ENCODE results near the gene C9orf43. TPM values are rescaled to one million over a fixed set of nuclear protein-coding genes. Genes with fewer than 3 reads are reported as not detected.
"Not testable (repeated sequence)": the region's sequence is repeated elsewhere in the genome, so short reads cannot be mapped to it uniquely, and the experiment has no call there.

Gene C9orf43
- total and polyA plus RNA-seq, 2 donors: 0.47 to 0.75 TPM

DNA sequence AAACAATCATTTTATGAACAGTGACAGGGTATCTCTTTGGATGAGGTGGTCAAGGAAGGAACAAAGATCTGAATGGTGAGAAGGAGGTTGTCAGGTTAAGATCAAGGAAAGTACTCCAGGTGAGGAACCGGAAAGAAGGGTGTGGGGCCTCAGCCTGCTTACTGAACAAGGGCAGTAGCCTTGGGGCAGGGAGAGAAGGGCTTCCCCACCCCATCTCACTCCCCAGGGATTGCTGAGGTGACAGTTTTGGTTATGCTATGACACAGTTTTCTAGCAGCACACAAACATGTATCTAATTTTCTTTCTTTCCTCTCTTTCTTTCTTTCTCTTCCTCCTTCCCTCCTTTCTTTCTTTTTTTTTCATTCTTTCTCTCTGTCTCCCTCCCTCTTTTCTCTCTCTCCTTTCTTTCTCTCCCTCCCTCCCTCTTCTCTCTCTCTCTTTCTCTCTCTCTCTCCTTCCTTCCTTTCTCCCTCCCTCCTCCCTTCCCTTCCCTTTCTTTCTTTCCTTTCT, 29.6 kb upstream of the C9orf43 start:
- WGBS: 86% methylated on average over 1 of the region's 1 CpG

GRCh38 chr9:113381441-113381840, 29.1 kb upstream of the C9orf43 start:
- H3K4me1 ChIP-seq (ENCODE audit: control insufficient read depth in 2 of 2, insufficient read depth in 2 of 2, low read length in 2 of 2); DNase-seq (ENCODE audit: low read depth in 6 of 9, low spot score in 9 of 9); H3K4me3 ChIP-seq (ENCODE audit: low read length in 2 of 2); H3K9me3 ChIP-seq (ENCODE audit: control insufficient read depth in 2 of 2, insufficient read depth in 1 of 2, low read length in 1 of 2); H3K27ac ChIP-seq (ENCODE audit: low read depth in 1 of 2, low read length in 1 of 2); H3K27me3 ChIP-seq (ENCODE audit: control insufficient read depth in 2 of 2, insufficient read depth in 1 of 2, low read length in 1 of 2); H3K36me3 ChIP-seq (ENCODE audit: control insufficient read depth in 2 of 2, insufficient read depth in 2 of 2, low read length in 1 of 2): not testable (repeated sequence)
- 92% methylated on average over 7 of the region's 7 CpGs for WGBS

More for the DNA sequence above, 29.6 kb upstream of the C9orf43 start:
- no peak overlapping the region for H3K27ac ChIP-seq (ENCODE audit: low read depth in 1 of 2, low read length in 1 of 2)
- H3K36me3 ChIP-seq (ENCODE audit: control insufficient read depth in 2 of 2, insufficient read depth in 2 of 2, low read length in 1 of 2): no peaks in the 10 kb centered on the region
- DNase-seq (ENCODE audit: low read depth in 6 of 9, low spot score in 9 of 9): no peak
- no peak overlapping the region for H3K4me3 ChIP-seq (ENCODE audit: low read length in 2 of 2)
- no peaks in the 10 kb centered on the region for H3K27me3 ChIP-seq (ENCODE audit: control insufficient read depth in 2 of 2, insufficient read depth in 1 of 2, low read length in 1 of 2)
- peaks cover 3 to 5% of the 10 kb centered on the region in 2 donors for H3K4me1 ChIP-seq (ENCODE audit: control insufficient read depth in 2 of 2, insufficient read depth in 2 of 2, low read length in 2 of 2)
- no peaks in the 10 kb centered on the region for H3K9me3 ChIP-seq (ENCODE audit: control insufficient read depth in 2 of 2, insufficient read depth in 1 of 2, low read length in 1 of 2)

DNA sequence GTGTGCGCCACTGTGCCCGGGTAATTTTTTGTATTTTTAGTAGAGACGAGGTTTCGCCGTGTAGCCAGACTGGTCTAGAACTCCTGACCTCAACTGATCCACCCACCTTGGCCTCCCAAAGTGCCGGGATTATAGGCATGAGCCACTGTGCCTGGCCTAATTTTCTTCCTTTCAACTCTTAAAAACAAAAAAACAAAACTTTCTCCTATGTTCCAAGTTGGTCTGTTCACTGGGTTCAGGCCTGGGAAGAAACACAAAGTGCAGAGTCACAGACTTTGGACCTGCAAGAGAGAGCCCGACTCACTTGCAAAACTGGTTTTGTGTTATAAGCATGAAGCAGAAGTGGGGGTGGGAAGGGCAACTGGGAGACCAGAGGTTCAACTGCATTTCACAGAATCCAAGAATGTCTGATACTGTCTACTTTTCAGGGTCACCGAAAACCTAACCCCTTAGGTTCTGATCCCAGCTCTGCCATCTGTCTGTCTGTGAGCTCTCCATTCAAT, 28.6 kb upstream of the C9orf43 start:
- Histone ChIP-seq H3K4me1 (ENCODE audit: control insufficient read depth in 2 of 2, insufficient read depth in 2 of 2, low read length in 2 of 2) (peaks cover 3 to 4% of the 10 kb centered on the region in 2 donors), H3K9me3 (ENCODE audit: control insufficient read depth in 2 of 2, insufficient read depth in 1 of 2, low read length in 1 of 2) (no peaks in the 10 kb centered on the region), H3K36me3 (ENCODE audit: control insufficient read depth in 2 of 2, insufficient read depth in 2 of 2, low read length in 1 of 2) (peaks cover 2 to 5% of the 10 kb centered on the region in 2 donors), H3K27me3 (ENCODE audit: control insufficient read depth in 2 of 2, insufficient read depth in 1 of 2, low read length in 1 of 2) (no peaks in the 10 kb centered on the region), H3K4me3 (ENCODE audit: low read length in 2 of 2) (no peak overlapping the region), H3K27ac (ENCODE audit: low read depth in 1 of 2, low read length in 1 of 2) (no peak overlapping the region)
- no peak for DNase-seq (ENCODE audit: low read depth in 6 of 9, low spot score in 9 of 9)
- WGBS: 95% methylated on average over 8 of the region's 8 CpGs

GRCh38 chr9:113386571-113387393, 23.8 kb upstream of the C9orf43 start:
- H3K4me3 ChIP-seq (ENCODE audit: low read length in 2 of 2): no peak overlapping the region
- no peaks in the 10 kb centered on the region for H3K9me3 ChIP-seq (ENCODE audit: control insufficient read depth in 2 of 2, insufficient read depth in 1 of 2, low read length in 1 of 2)
- H3K27me3 ChIP-seq (ENCODE audit: control insufficient read depth in 2 of 2, insufficient read depth in 1 of 2, low read length in 1 of 2): no peaks in the 10 kb centered on the region
- H3K36me3 ChIP-seq (ENCODE audit: control insufficient read depth in 2 of 2, insufficient read depth in 2 of 2, low read length in 1 of 2): peaks cover 43 to 53% of the 10 kb centered on the region in 2 donors
- WGBS: 98% methylated on average over 4 of the region's 4 CpGs
- H3K4me1 ChIP-seq (ENCODE audit: control insufficient read depth in 2 of 2, insufficient read depth in 2 of 2, low read length in 2 of 2): peaks cover 0 to 6% of the 10 kb centered on the region in 2 donors
- H3K27ac ChIP-seq (ENCODE audit: low read depth in 1 of 2, low read length in 1 of 2): no peak overlapping the region
- DNase-seq (ENCODE audit: low read depth in 6 of 9, low spot score in 9 of 9): no peak

- DNase-seq (ENCODE audit: low read depth in 6 of 9, low spot score in 9 of 9): no peak
Measured at GRCh38 chr9:113387560-113388230, 22.9 kb upstream of the C9orf43 start.

DNA sequence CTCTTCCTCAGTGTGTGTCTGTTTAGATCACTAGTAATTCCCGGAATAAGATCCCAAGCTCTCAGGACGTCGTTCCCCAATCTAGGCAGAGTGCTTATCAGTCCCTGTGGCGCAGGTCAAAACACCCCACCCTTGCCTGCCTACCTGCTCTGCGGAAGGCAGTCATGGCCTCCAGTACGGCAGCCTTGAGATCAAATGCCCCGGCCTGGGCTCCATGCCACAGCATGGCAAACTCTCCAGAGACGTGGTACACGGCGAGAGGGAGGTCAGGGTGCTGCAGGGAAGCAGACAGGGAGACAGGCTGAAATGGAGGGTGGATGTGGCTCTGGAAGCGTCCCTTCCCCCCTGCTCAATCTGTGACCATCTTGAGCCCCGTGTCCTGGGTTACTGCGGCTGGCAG, 21.7 kb upstream of the C9orf43 start:
- DNase-seq (ENCODE audit: low read depth in 6 of 9, low spot score in 9 of 9): no peak
- no peaks in the 10 kb centered on the region for H3K27me3 ChIP-seq (ENCODE audit: control insufficient read depth in 2 of 2, insufficient read depth in 1 of 2, low read length in 1 of 2)
- H3K9me3 ChIP-seq (ENCODE audit: control insufficient read depth in 2 of 2, insufficient read depth in 1 of 2, low read length in 1 of 2): no peaks in the 10 kb centered on the region
- 98% methylated on average over 13 of the region's 13 CpGs for WGBS
- H3K4me3 ChIP-seq (ENCODE audit: low read length in 2 of 2): no peak overlapping the region
- peaks cover 52 to 61% of the 10 kb centered on the region in 2 donors for H3K36me3 ChIP-seq (ENCODE audit: control insufficient read depth in 2 of 2, insufficient read depth in 2 of 2, low read length in 1 of 2)
- no peak overlapping the region for H3K27ac ChIP-seq (ENCODE audit: low read depth in 1 of 2, low read length in 1 of 2)
- peaks cover 0 to 6% of the 10 kb centered on the region in 2 donors for H3K4me1 ChIP-seq (ENCODE audit: control insufficient read depth in 2 of 2, insufficient read depth in 2 of 2, low read length in 2 of 2)

More at GRCh38 chr9:113387560-113388230, 22.9 kb upstream of the C9orf43 start:
- H3K9me3 ChIP-seq (ENCODE audit: control insufficient read depth in 2 of 2, insufficient read depth in 1 of 2, low read length in 1 of 2): no peaks in the 10 kb centered on the region
- no peak overlapping the region for H3K27ac ChIP-seq (ENCODE audit: low read depth in 1 of 2, low read length in 1 of 2)
- peaks cover 0 to 6% of the 10 kb centered on the region in 2 donors for H3K4me1 ChIP-seq (ENCODE audit: control insufficient read depth in 2 of 2, insufficient read depth in 2 of 2, low read length in 2 of 2)
- H3K4me3 ChIP-seq (ENCODE audit: low read length in 2 of 2): no peak overlapping the region
- no peaks in the 10 kb centered on the region for H3K27me3 ChIP-seq (ENCODE audit: control insufficient read depth in 2 of 2, insufficient read depth in 1 of 2, low read length in 1 of 2)
- H3K36me3 ChIP-seq (ENCODE audit: control insufficient read depth in 2 of 2, insufficient read depth in 2 of 2, low read length in 1 of 2): peaks cover 50 to 56% of the 10 kb centered on the region in 2 donors
- 82% methylated on average over 9 of the region's 9 CpGs for WGBS

DNA sequence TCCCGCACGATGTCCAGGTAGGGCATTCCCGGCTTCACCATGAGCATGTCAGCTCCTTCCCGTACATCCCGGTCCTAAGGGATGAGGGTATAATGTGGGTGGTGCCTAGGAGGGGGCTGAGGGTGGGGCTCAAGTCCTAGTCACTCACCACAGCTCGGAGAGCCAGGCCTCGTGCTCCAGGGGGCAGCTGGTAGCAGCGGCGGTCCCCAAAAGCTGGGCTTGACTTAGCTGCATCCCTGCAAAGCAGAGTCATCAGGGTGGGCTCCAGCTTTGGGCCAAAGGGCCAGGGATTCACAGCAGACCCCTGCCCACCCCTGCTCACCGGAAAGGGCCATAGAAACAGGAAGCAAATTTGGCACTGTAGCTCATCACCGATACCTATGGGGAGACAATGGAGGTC, 21.1 kb upstream of the C9orf43 start:
- Histone ChIP-seq H3K4me1 (ENCODE audit: control insufficient read depth in 2 of 2, insufficient read depth in 2 of 2, low read length in 2 of 2) (peaks cover 0 to 6% of the 10 kb centered on the region in 2 donors), H3K4me3 (ENCODE audit: low read length in 2 of 2) (no peak overlapping the region), H3K27me3 (ENCODE audit: control insufficient read depth in 2 of 2, insufficient read depth in 1 of 2, low read length in 1 of 2) (no peaks in the 10 kb centered on the region), H3K27ac (ENCODE audit: low read depth in 1 of 2, low read length in 1 of 2) (no peak overlapping the region), H3K9me3 (ENCODE audit: control insufficient read depth in 2 of 2, insufficient read depth in 1 of 2, low read length in 1 of 2) (no peaks in the 10 kb centered on the region), H3K36me3 (ENCODE audit: control insufficient read depth in 2 of 2, insufficient read depth in 2 of 2, low read length in 1 of 2) (peaks cover 52 to 61% of the 10 kb centered on the region in 2 donors)
- DNase-seq (ENCODE audit: low read depth in 6 of 9, low spot score in 9 of 9): no peak
- WGBS: 98% methylated on average over 11 of the region's 11 CpGs

- Histone ChIP-seq H3K27me3 (ENCODE audit: control insufficient read depth in 2 of 2, insufficient read depth in 1 of 2, low read length in 1 of 2) (no peaks in the 10 kb centered on the region), H3K4me1 (ENCODE audit: control insufficient read depth in 2 of 2, insufficient read depth in 2 of 2, low read length in 2 of 2) (peaks cover 0 to 6% of the 10 kb centered on the region in 2 donors), H3K27ac (ENCODE audit: low read depth in 1 of 2, low read length in 1 of 2) (no peak overlapping the region), H3K9me3 (ENCODE audit: control insufficient read depth in 2 of 2, insufficient read depth in 1 of 2, low read length in 1 of 2) (no peaks in the 10 kb centered on the region), H3K4me3 (ENCODE audit: low read length in 2 of 2) (no peak overlapping the region), H3K36me3 (ENCODE audit: control insufficient read depth in 2 of 2, insufficient read depth in 2 of 2, low read length in 1 of 2) (peaks cover 57 to 61% of the 10 kb centered on the region in 2 donors)
- DNase-seq (ENCODE audit: low read depth in 6 of 9, low spot score in 9 of 9): no peak
- 98% methylated on average over 17 of the region's 17 CpGs for WGBS
Measured at GRCh38 chr9:113390192-113390960, 20.2 kb upstream of the C9orf43 start.

Measured in thymus (tissue), 11 donors.